Vagina (tissue), 2 donors: ENCODE measurements around the gene ADGRG4.

Source experiments
- CTCF ChIP-seq, 3 experiments: fragments of 450-650 bp in 2 of 3; fragments of 200-600 bp in 1 of 3; sonication (generic) in 1 of 3; IDR thresholded peaks; one replicate each; pipeline ENCODE4 v1.5.1; 2017 to 2019; ENCODE audit warnings: antibody characterized with exemption in 3 of 3, mild to moderate bottlenecking in 2 of 3, moderate library complexity in 2 of 3
- POLR2A ChIP-seq, 2 donors: fragments of 450-650 bp; IDR thresholded peaks; one replicate each; pipeline ENCODE4 v1.6.1; 2017; ENCODE audit warnings: antibody characterized with exemption in 2 of 2, mild to moderate bottlenecking in 2 of 2, moderate library complexity in 2 of 2
- POLR2AphosphoS5 ChIP-seq, 2 donors: sonication (generic); formaldehyde crosslinking; IDR thresholded peaks; one replicate each; pipeline ENCODE4 v1.9.0; 2017; ENCODE audit warnings: antibody characterized with exemption in 2 of 2, mild to moderate bottlenecking in 2 of 2, low read depth in 1 of 2; ENCODE audit not compliant: insufficient read depth in 1 of 2

- TF ChIP-seq CTCF (IDR thresholded peaks at IDR 0.05) (no peak), POLR2A (IDR thresholded peaks at IDR 0.05) (no peak), POLR2AphosphoS5 (IDR thresholded peaks at IDR 0.05; ENCODE audit: insufficient read depth in 1 of 2, low read depth in 1 of 2) (no peak)
These were observed 8.1 kb upstream of the ADGRG4 start for GRCh38 chrX:136292656-136293055.
